ENCODE results near the gene MACROD2. TPM values are rescaled to one million over a fixed set of nuclear protein-coding genes. Genes with fewer than 3 reads are reported as not detected.

The MACROD2 gene
- total RNA-seq, 2 donors from 2014 or later, result 8.0 to 19.4 TPM

GRCh38 chr20:13996265-13996664 lies 949 bp downstream of the MACROD2 start:
- Histone ChIP-seq H3K27me3 (replicated peaks; ENCODE audit: insufficient read depth) (no peaks in the 10 kb centered on the region), H3K4me3 (peak overlapping the region; percentile 65 to 76), H3K36me3 (no peaks in the 10 kb centered on the region), H3K9me3 (no peaks in the 10 kb centered on the region), H3K4me1 (replicated peaks) (no peaks in the 10 kb centered on the region), H3K27ac (peak overlapping the region; percentile 71 to 73)
- 6% methylated on average over 13 of the region's 13 CpGs for whole genome bisulfite sequencing
- intact Hi-C loops (cut with DNase I), result loop anchor here (2.0 to 10.0 kb wide), 2 partner anchors 59 to 179 kb away; no protein-coding TSS in a partner anchor
- no peak for DNase-seq (ENCODE audit: low spot score)
- TF ChIP-seq POLR2A (IDR thresholded peaks at IDR 0.05) (no peak), CTCF (IDR thresholded peaks at IDR 0.05) (no peak), POLR2AphosphoS5 (IDR thresholded peaks at IDR 0.05) (no peak)

- intact Hi-C loops (cut with DNase I), result no loop called here
- Histone ChIP-seq H3K9me3 (no peaks in the 10 kb centered on the region), H3K36me3 (no peaks in the 10 kb centered on the region), H3K27me3 (replicated peaks; ENCODE audit: insufficient read depth) (no peaks in the 10 kb centered on the region), H3K4me1 (replicated peaks) (no peaks in the 10 kb centered on the region), H3K27ac (no peak overlapping the region), H3K4me3 (no peak overlapping the region)
- 85% methylated on average over 1 of the region's 1 CpG for WGBS
- no peak for TF ChIP-seq POLR2AphosphoS5 (IDR thresholded peaks at IDR 0.05)
- TF ChIP-seq POLR2A (IDR thresholded peaks at IDR 0.05), result no peak
- no peak for TF ChIP-seq CTCF (IDR thresholded peaks at IDR 0.05)
- no peak for DNase-seq (ENCODE audit: low spot score)
Measured at GRCh38 chr20:14000917-14001316, 5.6 kb downstream of the MACROD2 start.

- intact Hi-C loops (cut with DNase I), result no loop called here
- H3K36me3 ChIP-seq, result no peaks in the 10 kb centered on the region
- H3K27me3 ChIP-seq (replicated peaks; ENCODE audit: insufficient read depth), result no peaks in the 10 kb centered on the region
- H3K27ac ChIP-seq, result no peak overlapping the region
- no peaks in the 10 kb centered on the region for H3K9me3 ChIP-seq
- no peaks in the 10 kb centered on the region for H3K4me1 ChIP-seq (replicated peaks)
- TF ChIP-seq POLR2A (IDR thresholded peaks at IDR 0.05) (no peak), POLR2AphosphoS5 (IDR thresholded peaks at IDR 0.05) (no peak), CTCF (IDR thresholded peaks at IDR 0.05) (no peak)
- no peak for DNase-seq (ENCODE audit: low spot score)
- H3K4me3 ChIP-seq, result no peak overlapping the region
- 92% methylated on average over 4 of the region's 4 CpGs for WGBS
Measured at GRCh38 chr20:14005996-14006395, 10.7 kb downstream of the MACROD2 start.

- H3K9me3 ChIP-seq, result no peaks in the 10 kb centered on the region
- H3K27me3 ChIP-seq (replicated peaks; ENCODE audit: insufficient read depth), result no peaks in the 10 kb centered on the region
- H3K4me1 ChIP-seq (replicated peaks), result no peaks in the 10 kb centered on the region
- no peaks in the 10 kb centered on the region for H3K36me3 ChIP-seq
- no peak overlapping the region for H3K4me3 ChIP-seq
- H3K27ac ChIP-seq, result no peak overlapping the region
- intact Hi-C loops (cut with DNase I), result no loop called here
- DNase-seq (ENCODE audit: low spot score), result no peak
- 81% methylated on average over 2 of the region's 2 CpGs for WGBS
- TF ChIP-seq POLR2AphosphoS5 (IDR thresholded peaks at IDR 0.05), result no peak
- TF ChIP-seq POLR2A (IDR thresholded peaks at IDR 0.05), result no peak
- TF ChIP-seq CTCF (IDR thresholded peaks at IDR 0.05), result no peak
Measured at GRCh38 chr20:14009208-14009607, 13.9 kb downstream of the MACROD2 start.

- H3K27ac ChIP-seq, result no peak overlapping the region
- H3K4me3 ChIP-seq, result no peak overlapping the region
- WGBS, result 98% methylated on average over 3 of the region's 3 CpGs
- intact Hi-C loops (cut with DNase I), result no loop called here
- H3K36me3 ChIP-seq, result no peaks in the 10 kb centered on the region
- no peaks in the 10 kb centered on the region for H3K27me3 ChIP-seq (replicated peaks; ENCODE audit: insufficient read depth)
- H3K9me3 ChIP-seq, result no peaks in the 10 kb centered on the region
- no peak for DNase-seq (ENCODE audit: low spot score)
- no peaks in the 10 kb centered on the region for H3K4me1 ChIP-seq (replicated peaks)
- TF ChIP-seq POLR2A (IDR thresholded peaks at IDR 0.05) (no peak), POLR2AphosphoS5 (IDR thresholded peaks at IDR 0.05) (no peak), CTCF (IDR thresholded peaks at IDR 0.05) (no peak)
Measured at GRCh38 chr20:14012671-14013070, 17.4 kb downstream of the MACROD2 start.
